WTC11 (cell line): ENCODE measurements around the gene SLC34A1. TPM values are rescaled to one million over a fixed set of nuclear protein-coding genes. Genes with fewer than 3 reads are reported as not detected.
A peak's percentile ranks its signal among the peaks of the same experiment; 100 is the strongest.

Experiments
- CREB1 ChIP-seq: sonication (generic); formaldehyde crosslinking; IDR thresholded peaks from 2 replicates; pipeline ENCODE4 v1.8.0; 2023; ENCODE audit warnings: mild to moderate bottlenecking, missing genetic modification reagents
- FOXP1 ChIP-seq: sonication (generic); formaldehyde crosslinking; IDR thresholded peaks from 2 replicates; pipeline ENCODE4 v1.8.0; 2022; ENCODE audit warnings: missing genetic modification reagents, mild to moderate bottlenecking, moderate library complexity, borderline replicate concordance
- IRF2 ChIP-seq: sonication (generic); formaldehyde crosslinking; IDR thresholded peaks from 2 replicates; pipeline ENCODE4 v1.8.0; 2022; ENCODE audit warnings: low read depth, missing genetic modification reagents, borderline replicate concordance
- JAZF1 ChIP-seq: fragments of 250-450 bp; sonication (Bioruptor Pico); IDR thresholded peaks from 2 replicates; pipeline ENCODE4 v1.9.0; 2021; ENCODE audit warnings: moderate library complexity, mild to moderate bottlenecking, inconsistent platforms
- MYBL2 ChIP-seq: sonication (generic); formaldehyde crosslinking; IDR thresholded peaks from 2 replicates; pipeline ENCODE4 v1.8.1; 2023; ENCODE audit warnings: mild to moderate bottlenecking, moderate library complexity, missing genetic modification reagents
- NFYB ChIP-seq: sonication (generic); formaldehyde crosslinking; conservative IDR thresholded peaks from 2 replicates; pipeline ENCODE4 v1.8.0; 2022; ENCODE audit warnings: low read depth, missing genetic modification reagents
- NR1H2 ChIP-seq: sonication (generic); formaldehyde crosslinking; IDR thresholded peaks from 2 replicates; pipeline ENCODE4 v1.9.0; 2021; ENCODE audit warnings: mild to moderate bottlenecking, moderate library complexity, missing genetic modification reagents
- NR3C1 ChIP-seq: sonication (generic); formaldehyde crosslinking; conservative IDR thresholded peaks from 2 replicates; pipeline ENCODE4 v1.8.1; 2023; ENCODE audit warnings: low read depth, mild to moderate bottlenecking, missing genetic modification reagents
- OVOL2 ChIP-seq: fragments of 250-450 bp; sonication (Bioruptor Pico); IDR thresholded peaks from 2 replicates; pipeline ENCODE4 v1.9.0; 2021; ENCODE audit warnings: mild to moderate bottlenecking, borderline replicate concordance
- SOX15 ChIP-seq: fragments of 250-450 bp; sonication (Bioruptor Pico); IDR thresholded peaks from 2 replicates; pipeline ENCODE4 v1.9.0; 2021; ENCODE audit warnings: mild to moderate bottlenecking
- TEAD4 ChIP-seq: sonication (generic); formaldehyde crosslinking; IDR thresholded peaks from 2 replicates; pipeline ENCODE4 v1.8.0; 2022; ENCODE audit warnings: mild to moderate bottlenecking, missing genetic modification reagents
- ZBTB21 ChIP-seq: sonication (generic); formaldehyde crosslinking; IDR thresholded peaks from 2 replicates; pipeline ENCODE4 v1.8.1; 2023; ENCODE audit warnings: mild to moderate bottlenecking, missing genetic modification reagents, borderline replicate concordance
- ZNF317 ChIP-seq: sonication (generic); formaldehyde crosslinking; IDR thresholded peaks from 2 replicates; pipeline ENCODE4 v1.8.1; 2023; ENCODE audit warnings: low read depth, mild to moderate bottlenecking, moderate library complexity, missing genetic modification reagents, borderline replicate concordance
- ZNF423 ChIP-seq: fragments of 250-450 bp; sonication (Bioruptor Pico); IDR thresholded peaks from 2 replicates; pipeline ENCODE4 v2.1.2; 2022; ENCODE audit warnings: mild to moderate bottlenecking, moderate library complexity
- total RNA-seq: library from RNA; stranded (reverse); gene quantifications from 3 replicates; pipeline ENCODE4 v1.2.3, GENCODE V29; 2021
- TF ChIP-seq, protein P1 (sequence below): sonication (generic); formaldehyde crosslinking; IDR thresholded peaks from 2 replicates; pipeline ENCODE4 v1.8.1; 2023; ENCODE audit warnings: mild to moderate bottlenecking, missing genetic modification reagents, moderate library complexity
- TF ChIP-seq, protein P2 (sequence below): sonication (generic); formaldehyde crosslinking; IDR thresholded peaks from 2 replicates; pipeline ENCODE4 v1.8.0; 2022; ENCODE audit warnings: mild to moderate bottlenecking, missing genetic modification reagents
- TF ChIP-seq, protein P3 (sequence below): fragments of 250-450 bp; sonication (Bioruptor Pico); IDR thresholded peaks from 2 replicates; pipeline ENCODE4 v2.1.2; 2022; ENCODE audit warnings: mild to moderate bottlenecking, moderate library complexity
- TF ChIP-seq, protein P4 (sequence below): sonication (generic); formaldehyde crosslinking; IDR thresholded peaks from 2 replicates; pipeline ENCODE4 v1.8.0; 2022; ENCODE audit warnings: mild to moderate bottlenecking, missing genetic modification reagents
- TF ChIP-seq, protein P5 (sequence below): fragments of 250-450 bp; sonication (Bioruptor Pico); IDR thresholded peaks from 2 replicates; pipeline ENCODE4 v1.9.0; 2021; ENCODE audit warnings: mild to moderate bottlenecking
- TF ChIP-seq, protein P6 (sequence below): sonication (generic); formaldehyde crosslinking; IDR thresholded peaks from 2 replicates; pipeline ENCODE4 v1.8.0; 2022; ENCODE audit warnings: mild to moderate bottlenecking, missing genetic modification reagents
- TF ChIP-seq, protein P7 (sequence below): fragments of 250-450 bp; sonication (Bioruptor Pico); IDR thresholded peaks from 2 replicates; pipeline ENCODE4 v1.9.0; 2021; ENCODE audit warnings: mild to moderate bottlenecking, borderline replicate concordance
- TF ChIP-seq, protein P8 (sequence below): sonication (generic); formaldehyde crosslinking; IDR thresholded peaks from 2 replicates; pipeline ENCODE4 v1.8.0; 2022; ENCODE audit warnings: missing genetic modification reagents

The SLC34A1 gene
- total RNA-seq, 1 experiment from 2014 or later = not detected

DNA sequence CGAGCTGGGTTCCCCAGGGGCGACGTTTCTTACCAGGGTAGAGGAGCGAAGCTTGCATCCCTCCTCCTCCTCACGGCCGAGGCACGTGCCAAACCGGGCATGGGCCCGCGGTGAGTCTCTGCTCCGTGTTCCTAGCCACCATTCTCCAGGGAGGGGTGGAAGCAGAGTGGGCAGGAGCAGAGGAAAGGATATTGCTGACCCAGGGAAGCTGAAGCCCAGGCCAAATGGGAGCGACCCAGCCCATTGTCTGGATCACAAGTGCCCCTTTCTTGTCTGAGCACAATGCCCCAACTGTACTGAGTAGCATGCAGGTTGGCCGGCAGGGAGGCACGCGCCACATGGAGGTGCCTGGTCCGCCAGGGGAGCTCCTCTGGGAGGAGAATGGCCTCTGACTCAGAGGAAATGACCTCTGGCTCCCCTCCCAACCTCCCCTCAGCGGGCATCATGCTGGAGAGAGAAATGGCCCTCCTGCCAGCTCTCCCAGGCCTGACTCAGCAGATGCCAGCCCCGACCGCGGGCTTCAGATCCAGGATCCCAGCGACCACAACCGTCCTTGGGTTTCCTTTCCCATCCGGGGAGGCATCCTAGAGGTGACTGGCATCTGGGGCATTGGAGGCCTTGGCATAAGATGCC lies 63.5 kb downstream of the SLC34A1 start (continued):
- TF ChIP-seq, protein P1, sequence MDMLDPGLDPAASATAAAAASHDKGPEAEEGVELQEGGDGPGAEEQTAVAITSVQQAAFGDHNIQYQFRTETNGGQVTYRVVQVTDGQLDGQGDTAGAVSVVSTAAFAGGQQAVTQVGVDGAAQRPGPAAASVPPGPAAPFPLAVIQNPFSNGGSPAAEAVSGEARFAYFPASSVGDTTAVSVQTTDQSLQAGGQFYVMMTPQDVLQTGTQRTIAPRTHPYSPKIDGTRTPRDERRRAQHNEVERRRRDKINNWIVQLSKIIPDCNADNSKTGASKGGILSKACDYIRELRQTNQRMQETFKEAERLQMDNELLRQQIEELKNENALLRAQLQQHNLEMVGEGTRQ (CRISPR knock-in tag) = peak; percentile 48
- TF ChIP-seq, protein P2, sequence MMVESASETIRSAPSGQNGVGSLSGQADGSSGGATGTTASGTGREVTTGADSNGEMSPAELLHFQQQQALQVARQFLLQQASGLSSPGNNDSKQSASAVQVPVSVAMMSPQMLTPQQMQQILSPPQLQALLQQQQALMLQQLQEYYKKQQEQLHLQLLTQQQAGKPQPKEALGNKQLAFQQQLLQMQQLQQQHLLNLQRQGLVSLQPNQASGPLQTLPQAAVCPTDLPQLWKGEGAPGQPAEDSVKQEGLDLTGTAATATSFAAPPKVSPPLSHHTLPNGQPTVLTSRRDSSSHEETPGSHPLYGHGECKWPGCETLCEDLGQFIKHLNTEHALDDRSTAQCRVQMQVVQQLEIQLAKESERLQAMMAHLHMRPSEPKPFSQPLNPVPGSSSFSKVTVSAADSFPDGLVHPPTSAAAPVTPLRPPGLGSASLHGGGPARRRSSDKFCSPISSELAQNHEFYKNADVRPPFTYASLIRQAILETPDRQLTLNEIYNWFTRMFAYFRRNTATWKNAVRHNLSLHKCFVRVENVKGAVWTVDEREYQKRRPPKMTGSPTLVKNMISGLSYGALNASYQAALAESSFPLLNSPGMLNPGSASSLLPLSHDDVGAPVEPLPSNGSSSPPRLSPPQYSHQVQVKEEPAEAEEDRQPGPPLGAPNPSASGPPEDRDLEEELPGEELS (CRISPR knock-in tag) = peak; percentile 77; the same call in 1 of the 2 replicates
- TF ChIP-seq OVOL2 (CRISPR knock-in tag) (no peak), FOXP1 (CRISPR knock-in tag) (0 out of 2 replicates have a peak, but pooled peaks have one; percentile 10), NR1H2 (CRISPR knock-in tag) (no peak), NR3C1 (no peak), ZNF317 (CRISPR knock-in tag) (no peak), MYBL2 (peak; percentile 40; the same call in 1 of the 2 replicates), IRF2 (CRISPR knock-in tag) (no peak), ZBTB21 (CRISPR knock-in tag) (no peak), CREB1 (CRISPR knock-in tag) (no peak), TEAD4 (CRISPR knock-in tag) (no peak), SOX15 (no peak), ZNF423 (CRISPR knock-in tag) (0 out of 2 replicates have a peak, but pooled peaks have one; percentile 17), NFYB (no peak), JAZF1 (no peak)
- TF ChIP-seq, protein P3, sequence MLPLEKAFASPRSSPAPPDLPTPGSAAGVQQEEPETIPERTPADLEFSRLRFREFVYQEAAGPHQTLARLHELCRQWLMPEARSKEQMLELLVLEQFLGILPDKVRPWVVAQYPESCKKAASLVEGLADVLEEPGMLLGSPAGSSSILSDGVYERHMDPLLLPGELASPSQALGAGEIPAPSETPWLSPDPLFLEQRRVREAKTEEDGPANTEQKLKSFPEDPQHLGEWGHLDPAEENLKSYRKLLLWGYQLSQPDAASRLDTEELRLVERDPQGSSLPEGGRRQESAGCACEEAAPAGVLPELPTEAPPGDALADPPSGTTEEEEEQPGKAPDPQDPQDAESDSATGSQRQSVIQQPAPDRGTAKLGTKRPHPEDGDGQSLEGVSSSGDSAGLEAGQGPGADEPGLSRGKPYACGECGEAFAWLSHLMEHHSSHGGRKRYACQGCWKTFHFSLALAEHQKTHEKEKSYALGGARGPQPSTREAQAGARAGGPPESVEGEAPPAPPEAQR = no peak
- TF ChIP-seq, protein P4, sequence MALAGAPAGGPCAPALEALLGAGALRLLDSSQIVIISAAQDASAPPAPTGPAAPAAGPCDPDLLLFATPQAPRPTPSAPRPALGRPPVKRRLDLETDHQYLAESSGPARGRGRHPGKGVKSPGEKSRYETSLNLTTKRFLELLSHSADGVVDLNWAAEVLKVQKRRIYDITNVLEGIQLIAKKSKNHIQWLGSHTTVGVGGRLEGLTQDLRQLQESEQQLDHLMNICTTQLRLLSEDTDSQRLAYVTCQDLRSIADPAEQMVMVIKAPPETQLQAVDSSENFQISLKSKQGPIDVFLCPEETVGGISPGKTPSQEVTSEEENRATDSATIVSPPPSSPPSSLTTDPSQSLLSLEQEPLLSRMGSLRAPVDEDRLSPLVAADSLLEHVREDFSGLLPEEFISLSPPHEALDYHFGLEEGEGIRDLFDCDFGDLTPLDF (CRISPR knock-in tag) = no peak
- TF ChIP-seq, protein P5, sequence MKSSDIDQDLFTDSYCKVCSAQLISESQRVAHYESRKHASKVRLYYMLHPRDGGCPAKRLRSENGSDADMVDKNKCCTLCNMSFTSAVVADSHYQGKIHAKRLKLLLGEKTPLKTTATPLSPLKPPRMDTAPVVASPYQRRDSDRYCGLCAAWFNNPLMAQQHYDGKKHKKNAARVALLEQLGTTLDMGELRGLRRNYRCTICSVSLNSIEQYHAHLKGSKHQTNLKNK (CRISPR knock-in tag) = no peak
- TF ChIP-seq, protein P6, sequence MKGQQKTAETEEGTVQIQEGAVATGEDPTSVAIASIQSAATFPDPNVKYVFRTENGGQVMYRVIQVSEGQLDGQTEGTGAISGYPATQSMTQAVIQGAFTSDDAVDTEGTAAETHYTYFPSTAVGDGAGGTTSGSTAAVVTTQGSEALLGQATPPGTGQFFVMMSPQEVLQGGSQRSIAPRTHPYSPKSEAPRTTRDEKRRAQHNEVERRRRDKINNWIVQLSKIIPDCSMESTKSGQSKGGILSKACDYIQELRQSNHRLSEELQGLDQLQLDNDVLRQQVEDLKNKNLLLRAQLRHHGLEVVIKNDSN (CRISPR knock-in tag) = 0 out of 2 replicates have a peak, but pooled peaks have one; percentile 9
- TF ChIP-seq, protein P7, sequence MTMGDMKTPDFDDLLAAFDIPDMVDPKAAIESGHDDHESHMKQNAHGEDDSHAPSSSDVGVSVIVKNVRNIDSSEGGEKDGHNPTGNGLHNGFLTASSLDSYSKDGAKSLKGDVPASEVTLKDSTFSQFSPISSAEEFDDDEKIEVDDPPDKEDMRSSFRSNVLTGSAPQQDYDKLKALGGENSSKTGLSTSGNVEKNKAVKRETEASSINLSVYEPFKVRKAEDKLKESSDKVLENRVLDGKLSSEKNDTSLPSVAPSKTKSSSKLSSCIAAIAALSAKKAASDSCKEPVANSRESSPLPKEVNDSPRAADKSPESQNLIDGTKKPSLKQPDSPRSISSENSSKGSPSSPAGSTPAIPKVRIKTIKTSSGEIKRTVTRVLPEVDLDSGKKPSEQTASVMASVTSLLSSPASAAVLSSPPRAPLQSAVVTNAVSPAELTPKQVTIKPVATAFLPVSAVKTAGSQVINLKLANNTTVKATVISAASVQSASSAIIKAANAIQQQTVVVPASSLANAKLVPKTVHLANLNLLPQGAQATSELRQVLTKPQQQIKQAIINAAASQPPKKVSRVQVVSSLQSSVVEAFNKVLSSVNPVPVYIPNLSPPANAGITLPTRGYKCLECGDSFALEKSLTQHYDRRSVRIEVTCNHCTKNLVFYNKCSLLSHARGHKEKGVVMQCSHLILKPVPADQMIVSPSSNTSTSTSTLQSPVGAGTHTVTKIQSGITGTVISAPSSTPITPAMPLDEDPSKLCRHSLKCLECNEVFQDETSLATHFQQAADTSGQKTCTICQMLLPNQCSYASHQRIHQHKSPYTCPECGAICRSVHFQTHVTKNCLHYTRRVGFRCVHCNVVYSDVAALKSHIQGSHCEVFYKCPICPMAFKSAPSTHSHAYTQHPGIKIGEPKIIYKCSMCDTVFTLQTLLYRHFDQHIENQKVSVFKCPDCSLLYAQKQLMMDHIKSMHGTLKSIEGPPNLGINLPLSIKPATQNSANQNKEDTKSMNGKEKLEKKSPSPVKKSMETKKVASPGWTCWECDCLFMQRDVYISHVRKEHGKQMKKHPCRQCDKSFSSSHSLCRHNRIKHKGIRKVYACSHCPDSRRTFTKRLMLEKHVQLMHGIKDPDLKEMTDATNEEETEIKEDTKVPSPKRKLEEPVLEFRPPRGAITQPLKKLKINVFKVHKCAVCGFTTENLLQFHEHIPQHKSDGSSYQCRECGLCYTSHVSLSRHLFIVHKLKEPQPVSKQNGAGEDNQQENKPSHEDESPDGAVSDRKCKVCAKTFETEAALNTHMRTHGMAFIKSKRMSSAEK (CRISPR knock-in tag) = no peak
- TF ChIP-seq, protein P8, sequence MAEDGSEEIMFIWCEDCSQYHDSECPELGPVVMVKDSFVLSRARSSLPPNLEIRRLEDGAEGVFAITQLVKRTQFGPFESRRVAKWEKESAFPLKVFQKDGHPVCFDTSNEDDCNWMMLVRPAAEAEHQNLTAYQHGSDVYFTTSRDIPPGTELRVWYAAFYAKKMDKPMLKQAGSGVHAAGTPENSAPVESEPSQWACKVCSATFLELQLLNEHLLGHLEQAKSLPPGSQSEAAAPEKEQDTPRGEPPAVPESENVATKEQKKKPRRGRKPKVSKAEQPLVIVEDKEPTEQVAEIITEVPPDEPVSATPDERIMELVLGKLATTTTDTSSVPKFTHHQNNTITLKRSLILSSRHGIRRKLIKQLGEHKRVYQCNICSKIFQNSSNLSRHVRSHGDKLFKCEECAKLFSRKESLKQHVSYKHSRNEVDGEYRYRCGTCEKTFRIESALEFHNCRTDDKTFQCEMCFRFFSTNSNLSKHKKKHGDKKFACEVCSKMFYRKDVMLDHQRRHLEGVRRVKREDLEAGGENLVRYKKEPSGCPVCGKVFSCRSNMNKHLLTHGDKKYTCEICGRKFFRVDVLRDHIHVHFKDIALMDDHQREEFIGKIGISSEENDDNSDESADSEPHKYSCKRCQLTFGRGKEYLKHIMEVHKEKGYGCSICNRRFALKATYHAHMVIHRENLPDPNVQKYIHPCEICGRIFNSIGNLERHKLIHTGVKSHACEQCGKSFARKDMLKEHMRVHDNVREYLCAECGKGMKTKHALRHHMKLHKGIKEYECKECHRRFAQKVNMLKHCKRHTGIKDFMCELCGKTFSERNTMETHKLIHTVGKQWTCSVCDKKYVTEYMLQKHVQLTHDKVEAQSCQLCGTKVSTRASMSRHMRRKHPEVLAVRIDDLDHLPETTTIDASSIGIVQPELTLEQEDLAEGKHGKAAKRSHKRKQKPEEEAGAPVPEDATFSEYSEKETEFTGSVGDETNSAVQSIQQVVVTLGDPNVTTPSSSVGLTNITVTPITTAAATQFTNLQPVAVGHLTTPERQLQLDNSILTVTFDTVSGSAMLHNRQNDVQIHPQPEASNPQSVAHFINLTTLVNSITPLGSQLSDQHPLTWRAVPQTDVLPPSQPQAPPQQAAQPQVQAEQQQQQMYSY = no peak
